HL-60 (cell line): ENCODE results near the gene TEX22.

Source experiments
- CTCF ChIP-seq: IDR thresholded peaks from one replicate; pipeline ENCODE4 v1.5.1; 2011; ENCODE audit warnings: low read length, control low read depth, inconsistent platforms; ENCODE audit not compliant: insufficient read depth
- GABPA ChIP-seq: IDR thresholded peaks from 2 replicates; pipeline ENCODE4 v1.6.1; 2012; ENCODE audit warnings: low read depth
- POLR2AphosphoS5 ChIP-seq: IDR thresholded peaks from 2 replicates; pipeline ENCODE4 v1.6.1; 2012; ENCODE audit warnings: low read depth
- REST ChIP-seq: IDR thresholded peaks from 2 replicates; pipeline ENCODE4 v1.6.1; 2012; ENCODE audit warnings: low read depth; ENCODE audit not compliant: insufficient replicate concordance
- SPI1 ChIP-seq: IDR thresholded peaks from 2 replicates; pipeline ENCODE4 v1.6.1; 2012; ENCODE audit warnings: low read depth, mild to moderate bottlenecking, borderline replicate concordance

- TF ChIP-seq CTCF (no peak), POLR2AphosphoS5 (no peak), GABPA (no peak), SPI1 (no peak), REST (no peak)
Observed at GRCh38 chr14:105427936-105428485, 29.7 kb downstream of the TEX22 start.
